Measurements from ENCODE around the gene PITX3. TPM values are rescaled to one million over a fixed set of nuclear protein-coding genes. Genes with fewer than 3 reads are reported as not detected.

The PITX3 gene
- total and polyA plus RNA-seq, 2 donors (not counting 3 experiments of a cell fraction or from before 2014, with no cell fraction given): not detected

- ChIA-PET CTCF (interaction anchor here (1.2 to 17.3 kb wide), 6 partner anchors 14 to 163 kb away, joined by 3 to 1402 read pairs (median 4); partner anchors contain the start of gene NFKB2), POLR2A (no interaction called here)
- H4K20me1 ChIP-seq (replicated peaks; ENCODE audit: control insufficient read depth, extremely low read depth, insufficient read depth, low read length): no peaks in the 10 kb centered on the region
- H3K36me3 ChIP-seq (ENCODE audit: control insufficient read depth in 2 of 2, extremely low read depth in 1 of 2, insufficient read depth in 2 of 2, low read length in 2 of 2): no peaks in the 10 kb centered on the region
- H3K9ac ChIP-seq (replicated peaks; ENCODE audit: extremely low read depth, insufficient read depth, low read length): no peak overlapping the region
- H3K9me3 ChIP-seq (replicated peaks; ENCODE audit: control insufficient read depth, insufficient read depth, low read length): no peaks in the 10 kb centered on the region
- dilution Hi-C loops (cut with MboI; ENCODE audit: extremely low pct_ligation_motif_present, low sequenced_read_pairs) (loop anchor here (25.0 kb wide), 1 partner anchor 128 kb away; no protein-coding TSS in a partner anchor), intact Hi-C loops (cut with micrococcal nuclease) (loop anchor here (5.0 kb wide), 1 partner anchor 348 kb away; no protein-coding TSS in a partner anchor)
- no peak overlapping the region for H3K4me3 ChIP-seq (replicated peaks in 1 of 3; ENCODE audit: insufficient read depth in 1 of 3, low read depth in 1 of 3, low read length in 3 of 3)
- DNase-seq (ENCODE audit: low read depth, low spot score) (no peak), FAIRE-seq (no peak)
- H3K27me3 ChIP-seq (ENCODE audit: control insufficient read depth in 2 of 2, insufficient read depth in 2 of 2, low read length in 2 of 2): peaks cover 43 to 50% of the 10 kb centered on the region in 2 experiments
- H3K4me2 ChIP-seq (ENCODE audit: insufficient read depth, low read length): no peak overlapping the region
- no peak overlapping the region for H2AFZ ChIP-seq (ENCODE audit: low read depth, low read length)
- no peak for TF ChIP-seq MYC (IDR thresholded peaks at IDR 0.05; ENCODE audit: low read depth, low read length)
- TF ChIP-seq POLR2A (IDR thresholded peaks at IDR 0.05; ENCODE audit: low read depth, low read length): no peak
- TF ChIP-seq, protein P1, sequence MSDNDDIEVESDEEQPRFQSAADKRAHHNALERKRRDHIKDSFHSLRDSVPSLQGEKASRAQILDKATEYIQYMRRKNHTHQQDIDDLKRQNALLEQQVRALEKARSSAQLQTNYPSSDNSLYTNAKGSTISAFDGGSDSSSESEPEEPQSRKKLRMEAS (IDR thresholded peaks at IDR 0.05; ENCODE audit: insufficient read depth, insufficient read length): no peak
- no peak for TF ChIP-seq FOS (IDR thresholded peaks at IDR 0.05; ENCODE audit: borderline replicate concordance, insufficient read depth, low read length)
- no peak for TF ChIP-seq POLR2AphosphoS5 (IDR thresholded peaks at IDR 0.05; ENCODE audit: insufficient read depth, low read depth, low read length)
- no peak for TF ChIP-seq GATA2 (IDR thresholded peaks at IDR 0.05; ENCODE audit: insufficient read depth, insufficient read length, low read depth, low read length)
- no peak for TF ChIP-seq EZH2 (IDR thresholded peaks at IDR 0.05; ENCODE audit: borderline replicate concordance, low read depth, low read length, severe bottlenecking)
- H3K4me1 ChIP-seq (ENCODE audit: control insufficient read depth, extremely low read depth, insufficient read depth, low read length): peaks cover 2% of the 10 kb centered on the region
- no peaks in the 10 kb centered on the region for H3K79me2 ChIP-seq (ENCODE audit: control insufficient read depth, insufficient read depth, low read length)
- H3K9me1 ChIP-seq (replicated peaks; ENCODE audit: control insufficient read depth, extremely low read depth, insufficient read depth, low read length): no peaks in the 10 kb centered on the region
- no peak overlapping the region for H3K27ac ChIP-seq (ENCODE audit: insufficient read depth, low read depth, low read length)
- BruUV-seq (replicated peaks): no TSS peak
Measured at GRCh38 chr10:102233997-102234396, 7.3 kb downstream of the PITX3 start.
